ENCODE measurements around the gene LSR.

DNA sequence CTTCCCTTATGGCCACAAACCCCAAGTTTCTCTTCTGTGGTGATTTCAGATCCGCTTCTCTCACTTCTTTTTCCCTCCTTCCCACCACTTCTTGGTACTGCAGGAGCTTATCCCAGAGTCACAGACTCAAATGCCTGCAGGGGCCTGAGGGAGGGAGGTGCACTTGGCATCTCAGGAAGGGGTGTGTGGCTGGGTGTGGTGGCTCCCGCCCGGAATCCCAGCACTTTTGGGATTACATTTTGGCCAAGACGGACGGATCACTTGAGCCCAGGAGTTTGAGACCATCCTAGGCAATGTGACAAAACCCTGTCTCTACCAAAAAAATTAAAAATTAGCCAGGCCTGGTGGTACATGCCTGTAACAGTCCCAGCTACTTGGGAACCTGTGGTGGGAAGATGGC is 25.5 kb downstream of the LSR start:
- TF ChIP-seq CTCF (IDR thresholded peaks at IDR 0.05 in 4 of 5, conservative IDR thresholded peaks at IDR 0.05 in 1 of 5) (no peak), POLR2A (IDR thresholded peaks at IDR 0.05) (no peak)
